ENCODE data around the gene MACROD2. TPM values are rescaled to one million over a fixed set of nuclear protein-coding genes. Genes with fewer than 3 reads are reported as not detected.

Gene MACROD2
- polyA plus RNA-seq, 1 donor from 2014 or later, result 23.2 TPM

DNA sequence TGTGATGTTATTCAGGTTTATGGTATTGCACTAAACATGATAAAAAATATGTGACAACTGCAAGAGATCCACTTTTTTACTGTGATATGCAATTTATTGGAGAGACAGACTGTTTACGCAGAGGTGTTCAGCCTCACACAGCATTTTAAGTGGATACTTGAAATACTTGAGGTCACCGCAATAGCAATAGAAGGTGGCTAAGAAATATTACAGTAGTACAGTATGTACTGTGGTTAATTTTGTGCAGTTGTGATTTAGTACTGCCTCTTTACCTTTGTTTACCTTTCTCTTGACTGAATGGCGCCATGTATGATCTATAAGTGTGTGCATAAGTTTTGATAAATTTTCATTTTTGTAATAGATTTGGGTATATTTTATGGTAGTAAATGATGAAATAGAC, 17.4 kb downstream of the MACROD2 start:
- no peaks in the 10 kb centered on the region for H3K27me3 ChIP-seq (ENCODE audit: insufficient read depth, low read depth, low read length)
- H3K4me2 ChIP-seq (ENCODE audit: low read length), result no peak overlapping the region
- no peaks in the 10 kb centered on the region for H3F3A ChIP-seq (ENCODE audit: insufficient read depth, low read length, poor library complexity, severe bottlenecking)
- H3K9ac ChIP-seq (ENCODE audit: low read length), result no peak overlapping the region
- no peaks in the 10 kb centered on the region for H3K79me2 ChIP-seq (replicated peaks; ENCODE audit: insufficient read depth, low read length)
- H3K36me3 ChIP-seq (ENCODE audit: insufficient read depth, low read length), result no peaks in the 10 kb centered on the region
- H2AFZ ChIP-seq (ENCODE audit: low read depth, low read length), result no peak overlapping the region
- H3K9me3 ChIP-seq (ENCODE audit: low read length), result no peaks in the 10 kb centered on the region
- H3K9me2 ChIP-seq (ENCODE audit: insufficient read depth, low read length), result no peaks in the 10 kb centered on the region
- TF ChIP-seq TAF1 (IDR thresholded peaks at IDR 0.05; ENCODE audit: low read depth), result no peak
- TF ChIP-seq SMC3 (conservative IDR thresholded peaks at IDR 0.05; ENCODE audit: poor library complexity), result no peak
- TF ChIP-seq, protein P1, sequence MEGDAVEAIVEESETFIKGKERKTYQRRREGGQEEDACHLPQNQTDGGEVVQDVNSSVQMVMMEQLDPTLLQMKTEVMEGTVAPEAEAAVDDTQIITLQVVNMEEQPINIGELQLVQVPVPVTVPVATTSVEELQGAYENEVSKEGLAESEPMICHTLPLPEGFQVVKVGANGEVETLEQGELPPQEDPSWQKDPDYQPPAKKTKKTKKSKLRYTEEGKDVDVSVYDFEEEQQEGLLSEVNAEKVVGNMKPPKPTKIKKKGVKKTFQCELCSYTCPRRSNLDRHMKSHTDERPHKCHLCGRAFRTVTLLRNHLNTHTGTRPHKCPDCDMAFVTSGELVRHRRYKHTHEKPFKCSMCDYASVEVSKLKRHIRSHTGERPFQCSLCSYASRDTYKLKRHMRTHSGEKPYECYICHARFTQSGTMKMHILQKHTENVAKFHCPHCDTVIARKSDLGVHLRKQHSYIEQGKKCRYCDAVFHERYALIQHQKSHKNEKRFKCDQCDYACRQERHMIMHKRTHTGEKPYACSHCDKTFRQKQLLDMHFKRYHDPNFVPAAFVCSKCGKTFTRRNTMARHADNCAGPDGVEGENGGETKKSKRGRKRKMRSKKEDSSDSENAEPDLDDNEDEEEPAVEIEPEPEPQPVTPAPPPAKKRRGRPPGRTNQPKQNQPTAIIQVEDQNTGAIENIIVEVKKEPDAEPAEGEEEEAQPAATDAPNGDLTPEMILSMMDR (IDR thresholded peaks at IDR 0.05; ENCODE audit: poor library complexity, severe bottlenecking), result no peak
- no peak overlapping the region for H3K27ac ChIP-seq (ENCODE audit: low read length)
- no peaks in the 10 kb centered on the region for H4K20me1 ChIP-seq (ENCODE audit: insufficient read depth)
- no peak overlapping the region for H3K4me3 ChIP-seq (ENCODE audit: low read length)

GRCh38 chr20:14030991-14031390, 35.7 kb downstream of the MACROD2 start:
- H3K9me2 ChIP-seq (ENCODE audit: insufficient read depth, low read length), result no peaks in the 10 kb centered on the region
- H3K27me3 ChIP-seq (ENCODE audit: insufficient read depth, low read depth, low read length), result no peaks in the 10 kb centered on the region
- H3K9ac ChIP-seq (ENCODE audit: low read length), result no peak overlapping the region
- no peaks in the 10 kb centered on the region for H3K79me2 ChIP-seq (replicated peaks; ENCODE audit: insufficient read depth, low read length)
- no peak overlapping the region for H3K4me2 ChIP-seq (ENCODE audit: low read length)
- no peak overlapping the region for H3K4me3 ChIP-seq (ENCODE audit: low read length)
- H3K36me3 ChIP-seq (ENCODE audit: insufficient read depth, low read length), result no peaks in the 10 kb centered on the region
- no peaks in the 10 kb centered on the region for H3F3A ChIP-seq (ENCODE audit: insufficient read depth, low read length, poor library complexity, severe bottlenecking)
- no peak overlapping the region for H3K27ac ChIP-seq (ENCODE audit: low read length)
- no peaks in the 10 kb centered on the region for H4K20me1 ChIP-seq (ENCODE audit: insufficient read depth)
- H3K9me3 ChIP-seq (ENCODE audit: low read length), result no peaks in the 10 kb centered on the region
- no peak overlapping the region for H2AFZ ChIP-seq (ENCODE audit: low read depth, low read length)
- TF ChIP-seq, protein P1 (IDR thresholded peaks at IDR 0.05; ENCODE audit: poor library complexity, severe bottlenecking), result no peak
- TF ChIP-seq, protein P2, sequence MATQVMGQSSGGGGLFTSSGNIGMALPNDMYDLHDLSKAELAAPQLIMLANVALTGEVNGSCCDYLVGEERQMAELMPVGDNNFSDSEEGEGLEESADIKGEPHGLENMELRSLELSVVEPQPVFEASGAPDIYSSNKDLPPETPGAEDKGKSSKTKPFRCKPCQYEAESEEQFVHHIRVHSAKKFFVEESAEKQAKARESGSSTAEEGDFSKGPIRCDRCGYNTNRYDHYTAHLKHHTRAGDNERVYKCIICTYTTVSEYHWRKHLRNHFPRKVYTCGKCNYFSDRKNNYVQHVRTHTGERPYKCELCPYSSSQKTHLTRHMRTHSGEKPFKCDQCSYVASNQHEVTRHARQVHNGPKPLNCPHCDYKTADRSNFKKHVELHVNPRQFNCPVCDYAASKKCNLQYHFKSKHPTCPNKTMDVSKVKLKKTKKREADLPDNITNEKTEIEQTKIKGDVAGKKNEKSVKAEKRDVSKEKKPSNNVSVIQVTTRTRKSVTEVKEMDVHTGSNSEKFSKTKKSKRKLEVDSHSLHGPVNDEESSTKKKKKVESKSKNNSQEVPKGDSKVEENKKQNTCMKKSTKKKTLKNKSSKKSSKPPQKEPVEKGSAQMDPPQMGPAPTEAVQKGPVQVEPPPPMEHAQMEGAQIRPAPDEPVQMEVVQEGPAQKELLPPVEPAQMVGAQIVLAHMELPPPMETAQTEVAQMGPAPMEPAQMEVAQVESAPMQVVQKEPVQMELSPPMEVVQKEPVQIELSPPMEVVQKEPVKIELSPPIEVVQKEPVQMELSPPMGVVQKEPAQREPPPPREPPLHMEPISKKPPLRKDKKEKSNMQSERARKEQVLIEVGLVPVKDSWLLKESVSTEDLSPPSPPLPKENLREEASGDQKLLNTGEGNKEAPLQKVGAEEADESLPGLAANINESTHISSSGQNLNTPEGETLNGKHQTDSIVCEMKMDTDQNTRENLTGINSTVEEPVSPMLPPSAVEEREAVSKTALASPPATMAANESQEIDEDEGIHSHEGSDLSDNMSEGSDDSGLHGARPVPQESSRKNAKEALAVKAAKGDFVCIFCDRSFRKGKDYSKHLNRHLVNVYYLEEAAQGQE (IDR thresholded peaks at IDR 0.05; ENCODE audit: borderline replicate concordance), result no peak
- TF ChIP-seq MXI1 (conservative IDR thresholded peaks at IDR 0.05; ENCODE audit: poor library complexity, severe bottlenecking), result no peak
- TF ChIP-seq RAD21 (conservative IDR thresholded peaks at IDR 0.05), result no peak
- no peak for TF ChIP-seq POLR2AphosphoS5 (IDR thresholded peaks at IDR 0.05)
- no peak for TF ChIP-seq SMC3 (conservative IDR thresholded peaks at IDR 0.05; ENCODE audit: poor library complexity)
- TF ChIP-seq EP300 (conservative IDR thresholded peaks at IDR 0.05; ENCODE audit: poor library complexity, severe bottlenecking), result no peak
- TF ChIP-seq EZH2 (IDR thresholded peaks at IDR 0.05; ENCODE audit: borderline replicate concordance, insufficient read depth, low read length, poor library complexity, severe bottlenecking), result no peak
- no peak for TF ChIP-seq TAF1 (IDR thresholded peaks at IDR 0.05; ENCODE audit: low read depth)
